Fibroblast of lung (primary cell): ENCODE measurements around the gene BCL2L13. TPM values are rescaled to one million over a fixed set of nuclear protein-coding genes. Genes with fewer than 3 reads are reported as not detected.
"Not testable (repeated sequence)": the region's sequence is repeated elsewhere in the genome, so short reads cannot be mapped to it uniquely, and the experiment has no call there.

Experiments
- DNase-seq, 2 donors: peaks; one replicate each; pipeline versions ENCODE4 v3.0.0 to v3.0.0-alpha.2; 2010; ENCODE audit warnings: low read depth in 2 of 2
- H2AFZ ChIP-seq: 2 replicates; pipeline ENCODE4 v1.5.1; 2012; ENCODE audit warnings: low read length, control low read depth, inconsistent platforms
- H3K27ac ChIP-seq: 2 replicates; pipeline ENCODE4 v1.5.1; 2011; ENCODE audit warnings: low read length, control low read depth; ENCODE audit not compliant: insufficient read depth
- H3K27me3 ChIP-seq: 2 replicates; pipeline ENCODE4 v1.5.1; 2011; ENCODE audit warnings: mild to moderate bottlenecking, low read length; ENCODE audit not compliant: control insufficient read depth, insufficient read depth
- H3K36me3 ChIP-seq: 2 replicates; pipeline ENCODE4 v1.5.1; 2011; ENCODE audit warnings: low read length; ENCODE audit not compliant: control insufficient read depth, insufficient read depth
- H3K4me1 ChIP-seq: 2 replicates; pipeline ENCODE4 v1.5.1; 2011; ENCODE audit warnings: low read length; ENCODE audit not compliant: control insufficient read depth, insufficient read depth; ENCODE audit errors: extremely low read depth
- H3K4me2 ChIP-seq: 2 replicates; pipeline ENCODE4 v1.5.1; 2011; ENCODE audit warnings: low read length, control low read depth; ENCODE audit not compliant: insufficient read depth; ENCODE audit errors: extremely low read depth
- H3K4me3 ChIP-seq, 4 experiments: fragments of 200-600 bp in 1 of 4; sonication (generic) in 1 of 4; replicated peaks in 1 of 4; 2 replicates each; pipeline ENCODE4 v1.5.1; 2011 to 2016; ENCODE audit warnings: low read length in 4 of 4, low read depth in 3 of 4, mild to moderate bottlenecking in 3 of 4, control low read depth in 2 of 4, inconsistent platforms in 1 of 4, mixed read lengths in 1 of 4; ENCODE audit not compliant: insufficient read depth in 1 of 4; ENCODE audit errors: control extremely low read depth in 1 of 4
- H3K79me2 ChIP-seq: 2 replicates; pipeline ENCODE4 v1.5.1; 2012; ENCODE audit warnings: mild to moderate bottlenecking, low read length, inconsistent platforms; ENCODE audit not compliant: control insufficient read depth, insufficient read depth
- H3K9ac ChIP-seq: 2 replicates; pipeline ENCODE4 v1.5.1; 2011; ENCODE audit warnings: mild to moderate bottlenecking, low read length, control low read depth; ENCODE audit not compliant: insufficient read depth
- H3K9me3 ChIP-seq: 2 replicates; pipeline ENCODE4 v1.5.1; 2012; ENCODE audit warnings: low read depth, low read length; ENCODE audit not compliant: control insufficient read depth, insufficient read depth
- H4K20me1 ChIP-seq: 2 replicates; pipeline ENCODE4 v1.5.1; 2011; ENCODE audit warnings: low read length; ENCODE audit not compliant: control insufficient read depth, insufficient read depth; ENCODE audit errors: extremely low read depth
- EZH2 ChIP-seq: IDR thresholded peaks from 2 replicates; pipeline ENCODE4 v1.5.1; 2012; ENCODE audit warnings: low read length, control low read depth, mild to moderate bottlenecking; ENCODE audit errors: missing control alignments
- polyA plus RNA-seq, 2 donors: library from polyadenylated mRNA; depleted of rRNA in 1 of 2; stranded (reverse) in 1 of 2; unstranded in 1 of 2; fragments of >200 nt; gene quantifications; 2 replicates each; pipeline ENCODE4 v1.2.1, GENCODE V29; 2011 to 2012; ENCODE audit warnings: missing spikeins in 1 of 2
- total RNA-seq: library from RNA; depleted of rRNA; stranded (reverse); fragments of >200 nt; gene quantifications from 2 replicates; pipeline ENCODE4 v1.2.1, GENCODE V29; 2014
- TF ChIP-seq, protein P1 (sequence below), 2 donors: IDR thresholded peaks in 1 of 2; conservative IDR thresholded peaks in 1 of 2; 1 replicate in 1 of 2; 2 replicates in 1 of 2; pipeline ENCODE4 v1.5.1; 2011 to 2012; ENCODE audit warnings: low read length in 2 of 2, control low read depth in 1 of 2, inconsistent platforms in 1 of 2, low read depth in 1 of 2, mild to moderate bottlenecking in 1 of 2

The BCL2L13 gene
- total and polyA plus RNA-seq, 2 donors (not counting 1 experiment from before 2014, with no cell fraction given), result 65.1 to 76.8 TPM

- Histone ChIP-seq H3K4me2 (no peak overlapping the region), H3K79me2 (peaks cover 28% of the 10 kb centered on the region), H3K27ac (no peak overlapping the region), H4K20me1 (no peaks in the 10 kb centered on the region), H3K9me3 (no peaks in the 10 kb centered on the region), H3K4me1 (peaks cover 7% of the 10 kb centered on the region), H3K27me3 (no peaks in the 10 kb centered on the region), H2AFZ (no peak overlapping the region), H3K9ac (no peak overlapping the region), H3K36me3 (no peaks in the 10 kb centered on the region), H3K4me3 (no peak overlapping the region)
- no peak for DNase-seq
- TF ChIP-seq EZH2, result no peak
- TF ChIP-seq, protein P1, sequence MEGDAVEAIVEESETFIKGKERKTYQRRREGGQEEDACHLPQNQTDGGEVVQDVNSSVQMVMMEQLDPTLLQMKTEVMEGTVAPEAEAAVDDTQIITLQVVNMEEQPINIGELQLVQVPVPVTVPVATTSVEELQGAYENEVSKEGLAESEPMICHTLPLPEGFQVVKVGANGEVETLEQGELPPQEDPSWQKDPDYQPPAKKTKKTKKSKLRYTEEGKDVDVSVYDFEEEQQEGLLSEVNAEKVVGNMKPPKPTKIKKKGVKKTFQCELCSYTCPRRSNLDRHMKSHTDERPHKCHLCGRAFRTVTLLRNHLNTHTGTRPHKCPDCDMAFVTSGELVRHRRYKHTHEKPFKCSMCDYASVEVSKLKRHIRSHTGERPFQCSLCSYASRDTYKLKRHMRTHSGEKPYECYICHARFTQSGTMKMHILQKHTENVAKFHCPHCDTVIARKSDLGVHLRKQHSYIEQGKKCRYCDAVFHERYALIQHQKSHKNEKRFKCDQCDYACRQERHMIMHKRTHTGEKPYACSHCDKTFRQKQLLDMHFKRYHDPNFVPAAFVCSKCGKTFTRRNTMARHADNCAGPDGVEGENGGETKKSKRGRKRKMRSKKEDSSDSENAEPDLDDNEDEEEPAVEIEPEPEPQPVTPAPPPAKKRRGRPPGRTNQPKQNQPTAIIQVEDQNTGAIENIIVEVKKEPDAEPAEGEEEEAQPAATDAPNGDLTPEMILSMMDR (conservative IDR thresholded peaks at IDR 0.05 in 1 of 2, IDR thresholded peaks at IDR 0.05 in 1 of 2; ENCODE audit: low read depth in 1 of 2, low read length in 2 of 2), result no peak
These were observed 2.7 kb downstream of the BCL2L13 start for GRCh38 chr22:17641269-17641668.

- not testable (repeated sequence) for H3K4me2 ChIP-seq, H3K27ac ChIP-seq, H4K20me1 ChIP-seq, H3K9ac ChIP-seq, H3K9me3 ChIP-seq, H3K4me1 ChIP-seq, H3K27me3 ChIP-seq, H2AFZ ChIP-seq, DNase-seq, H3K36me3 ChIP-seq, H3K4me3 ChIP-seq
- peaks cover 29% of the 10 kb centered on the region for H3K79me2 ChIP-seq
These were observed 3.8 kb downstream of the BCL2L13 start for GRCh38 chr22:17642357-17642756.

- no peak overlapping the region for H3K27ac ChIP-seq
- H3K36me3 ChIP-seq, result no peaks in the 10 kb centered on the region
- no peaks in the 10 kb centered on the region for H3K27me3 ChIP-seq
- DNase-seq, result no peak
- H3K4me2 ChIP-seq, result no peak overlapping the region
- H3K9me3 ChIP-seq, result no peaks in the 10 kb centered on the region
- H3K79me2 ChIP-seq, result peaks cover 6% of the 10 kb centered on the region
- no peaks in the 10 kb centered on the region for H4K20me1 ChIP-seq
- H3K4me3 ChIP-seq, result no peak overlapping the region
- TF ChIP-seq EZH2, result no peak
- TF ChIP-seq, protein P1 (conservative IDR thresholded peaks at IDR 0.05 in 1 of 2, IDR thresholded peaks at IDR 0.05 in 1 of 2; ENCODE audit: low read depth in 1 of 2, low read length in 2 of 2), result no peak
- H3K4me1 ChIP-seq, result no peaks in the 10 kb centered on the region
- no peak overlapping the region for H2AFZ ChIP-seq
- no peak overlapping the region for H3K9ac ChIP-seq
These were observed 8.9 kb downstream of the BCL2L13 start for GRCh38 chr22:17647452-17647851.
